GM20000 (cell line): Measurements from ENCODE around the gene TMEM179B.
"Not testable (repeated sequence)": the region's sequence is repeated elsewhere in the genome, so short reads cannot be mapped to it uniquely, and the experiment has no call there.

Experiments used
- DNase-seq: peaks from one replicate; pipeline ENCODE4 v3.0.0; 2012; ENCODE audit warnings: low spot score
- CTCF ChIP-seq: IDR thresholded peaks from 2 replicates; pipeline ENCODE4 v1.5.1; 2012; ENCODE audit warnings: mild to moderate bottlenecking, control low read depth; ENCODE audit errors: extremely low read depth, missing control alignments

Gene TMEM179B

GRCh38 chr11:62755086-62755615 is 32.1 kb upstream of the TMEM179B start:
- no peak for TF ChIP-seq CTCF
- DNase-seq, result no peak

GRCh38 chr11:62757846-62758788 is 29.1 kb upstream of the TMEM179B start:
- TF ChIP-seq CTCF, result no peak

GRCh38 chr11:62760867-62761227 is 26.4 kb upstream of the TMEM179B start:
- not testable (repeated sequence) for DNase-seq

More at GRCh38 chr11:62757846-62758788, 29.1 kb upstream of the TMEM179B start:
- no peak for DNase-seq

- TF ChIP-seq CTCF, result no peak
- no peak for DNase-seq
Measured at GRCh38 chr11:62770778-62771143, 16.4 kb upstream of the TMEM179B start.

- DNase-seq, result peak; percentile 89
- TF ChIP-seq CTCF, result no peak
Measured at GRCh38 chr11:62771144-62772021, 15.8 kb upstream of the TMEM179B start, which contains the start of gene TAF6L. TAF6L (plus strand) TSS chr11:62771396; CDS start chr11:62775784, 4,388 bp downstream.

- DNase-seq, result no peak
- no peak for TF ChIP-seq CTCF
Measured at GRCh38 chr11:62774407-62774806, 12.8 kb upstream of the TMEM179B start.

- TF ChIP-seq CTCF, result no peak
- DNase-seq, result no peak
Measured at GRCh38 chr11:62775646-62776045, 11.6 kb upstream of the TMEM179B start.
